Karpas-422 (cell line): Measurements from ENCODE around the gene SRA1. TPM values are rescaled to one million over a fixed set of nuclear protein-coding genes. Genes with fewer than 3 reads are reported as not detected.
"Not testable (repeated sequence)": the region's sequence is repeated elsewhere in the genome, so short reads cannot be mapped to it uniquely, and the experiment has no call there.

Experiments used
- DNase-seq: peaks from one replicate; pipeline ENCODE4 v3.0.0-alpha.2; 2015
- H2AFZ ChIP-seq: fragments of 200-600 bp; sonication (generic); 2 replicates; pipeline ENCODE4 v1.6.1; 2014; ENCODE audit warnings: antibody characterized with exemption, low read length, mixed read lengths
- H3K27ac ChIP-seq: fragments of 200-600 bp; sonication (generic); 2 replicates; pipeline ENCODE4 v1.5.1; 2014; ENCODE audit warnings: mild to moderate bottlenecking, low read length, moderate library complexity
- H3K27me3 ChIP-seq: fragments of 200-600 bp; sonication (generic); 2 replicates; pipeline ENCODE4 v1.6.1; 2014; ENCODE audit warnings: low read length, mixed read lengths
- H3K36me3 ChIP-seq: fragments of 200-600 bp; sonication (generic); 2 replicates; pipeline ENCODE4 v1.6.1; 2014; ENCODE audit warnings: low read length, mixed read lengths; ENCODE audit not compliant: insufficient read depth
- H3K4me1 ChIP-seq: fragments of 200-600 bp; sonication (generic); 2 replicates; pipeline ENCODE4 v1.6.1; 2014; ENCODE audit warnings: mild to moderate bottlenecking, low read length, mixed read lengths
- H3K4me2 ChIP-seq: fragments of 200-600 bp; sonication (generic); 2 replicates; pipeline ENCODE4 v1.6.1; 2014; ENCODE audit warnings: low read length, low read depth, mild to moderate bottlenecking; ENCODE audit not compliant: poor library complexity, severe bottlenecking
- H3K4me3 ChIP-seq: fragments of 200-600 bp; sonication (generic); 2 replicates; pipeline ENCODE4 v1.5.1; 2014; ENCODE audit warnings: mild to moderate bottlenecking, antibody characterized with exemption, low read length, mixed read lengths
- H3K79me2 ChIP-seq: fragments of 200-600 bp; sonication (generic); 2 replicates; pipeline ENCODE4 v1.6.1; 2014; ENCODE audit warnings: mild to moderate bottlenecking, low read length, mixed read lengths
- H3K9ac ChIP-seq: fragments of 200-600 bp; sonication (generic); 2 replicates; pipeline ENCODE4 v1.6.0; 2014; ENCODE audit warnings: low read length
- H3K9me2 ChIP-seq: fragments of 200-600 bp; sonication (generic), shearing (Covaris generic); replicated peaks from 2 replicates; pipeline ENCODE4 v1.6.0; 2014; ENCODE audit warnings: mild to moderate bottlenecking, low read length, moderate library complexity; ENCODE audit not compliant: insufficient read depth
- H3K9me3 ChIP-seq: fragments of 300-700, 200-600 bp; sonication (generic); 2 replicates; pipeline ENCODE4 v1.6.1; 2014; ENCODE audit warnings: low read length, mixed read lengths
- H4K20me1 ChIP-seq: fragments of 200-600 bp; sonication (generic); 2 replicates; pipeline ENCODE4 v1.6.1; 2014; ENCODE audit warnings: mild to moderate bottlenecking, antibody characterized with exemption, low read length, low read depth; ENCODE audit not compliant: insufficient read depth
- total RNA-seq: library from RNA; depleted of rRNA; stranded (reverse); fragments of >200 nt; shearing (Covaris generic); gene quantifications from 2 replicates; pipeline ENCODE4 v1.2.3, GENCODE V29; 2014; ENCODE audit warnings: low replicate concordance

Gene SRA1
- total RNA-seq, 1 experiment from 2014 or later: 27.1 TPM

DNA sequence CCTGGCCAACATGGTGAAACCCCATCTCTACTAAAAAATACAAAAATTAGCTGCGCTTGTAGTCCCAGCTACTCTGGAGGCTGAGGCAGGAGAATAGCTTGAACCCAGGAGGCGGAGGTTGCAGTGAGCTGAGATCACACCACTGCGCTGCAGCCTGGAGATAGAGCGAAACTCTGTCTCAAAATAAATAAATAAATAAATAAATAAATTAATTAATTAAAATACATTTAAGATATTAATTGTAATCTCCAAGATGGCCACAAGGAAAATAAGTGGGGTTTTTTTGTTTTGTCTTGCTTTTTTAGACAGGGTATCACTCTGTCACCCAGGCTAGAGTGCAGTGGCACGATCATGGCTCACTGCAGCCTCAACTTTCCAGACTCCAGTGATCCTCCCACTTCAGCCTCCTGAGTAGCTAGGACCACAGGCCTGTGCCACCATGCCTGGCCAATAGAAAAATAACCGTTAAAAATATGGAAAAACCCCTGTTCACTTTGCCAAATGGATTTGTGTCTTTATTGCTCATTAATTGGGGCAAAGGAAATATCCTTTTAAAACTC, 22.0 kb upstream of the SRA1 start:
- not testable (repeated sequence) for H3K4me3 ChIP-seq, H3K27ac ChIP-seq, H3K9me2 ChIP-seq, H3K9ac ChIP-seq, H3K27me3 ChIP-seq, H4K20me1 ChIP-seq, H3K36me3 ChIP-seq, DNase-seq, H3K4me1 ChIP-seq, H3K9me3 ChIP-seq, H2AFZ ChIP-seq, H3K4me2 ChIP-seq, H3K79me2 ChIP-seq

DNA sequence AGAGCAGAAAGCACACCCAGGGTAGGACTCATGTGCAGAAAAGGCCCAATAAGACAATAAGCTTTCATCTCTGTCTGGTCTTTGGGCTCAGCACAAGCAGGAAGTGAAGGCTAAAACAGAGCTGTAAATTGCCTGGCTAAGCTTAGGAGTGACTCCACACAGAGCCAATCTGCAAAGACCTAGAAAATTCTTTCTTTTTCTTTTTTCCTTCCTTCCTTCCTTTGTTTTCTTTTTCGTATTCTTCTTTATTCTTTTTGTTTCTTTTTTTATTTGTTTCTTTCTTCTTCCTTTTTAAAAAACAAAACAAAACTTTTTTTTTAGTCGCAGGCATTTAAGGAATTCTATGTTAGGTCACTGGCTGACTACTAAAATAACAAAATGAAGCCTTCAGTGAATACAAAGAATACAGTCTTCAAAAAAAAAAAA, 19.5 kb upstream of the SRA1 start:
- DNase-seq: no peak
- H3K9me2 ChIP-seq: no peaks in the 10 kb centered on the region
- no peaks in the 10 kb centered on the region for H4K20me1 ChIP-seq
- no peak overlapping the region for H2AFZ ChIP-seq
- no peaks in the 10 kb centered on the region for H3K9me3 ChIP-seq
- H3K4me2 ChIP-seq: no peak overlapping the region
- no peak overlapping the region for H3K9ac ChIP-seq
- no peaks in the 10 kb centered on the region for H3K36me3 ChIP-seq
- H3K79me2 ChIP-seq: no peaks in the 10 kb centered on the region
- H3K4me3 ChIP-seq: no peak overlapping the region
- H3K27ac ChIP-seq: no peak overlapping the region
- no peaks in the 10 kb centered on the region for H3K27me3 ChIP-seq
- H3K4me1 ChIP-seq: no peaks in the 10 kb centered on the region

DNA sequence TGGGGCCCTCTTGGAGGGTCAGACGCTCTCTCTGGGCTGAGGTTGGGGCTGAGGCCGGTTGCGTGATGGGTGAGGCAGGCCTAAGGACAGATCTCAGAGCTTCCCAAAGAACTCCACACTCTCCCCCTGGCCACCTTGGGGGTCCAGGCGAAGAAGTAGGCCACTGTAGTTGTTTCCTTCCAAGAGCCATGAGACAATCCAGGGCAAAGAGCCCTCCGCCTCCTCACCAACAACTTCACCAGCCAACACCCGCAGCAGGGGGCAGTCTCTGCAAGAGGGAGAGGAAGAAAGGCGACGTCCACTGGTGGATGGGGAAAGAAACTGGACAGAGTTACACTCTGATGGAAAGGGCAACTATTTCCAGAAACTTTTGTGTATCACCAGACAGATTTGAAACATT, 18.0 kb upstream of the SRA1 start:
- H3K4me3 ChIP-seq: no peak overlapping the region
- no peak overlapping the region for H3K27ac ChIP-seq
- H3K9me3 ChIP-seq: no peaks in the 10 kb centered on the region
- no peak overlapping the region for H2AFZ ChIP-seq
- H3K4me1 ChIP-seq: no peaks in the 10 kb centered on the region
- no peaks in the 10 kb centered on the region for H3K79me2 ChIP-seq
- H3K27me3 ChIP-seq: no peaks in the 10 kb centered on the region
- no peaks in the 10 kb centered on the region for H3K36me3 ChIP-seq
- H3K9ac ChIP-seq: no peak overlapping the region
- no peak for DNase-seq
- no peaks in the 10 kb centered on the region for H3K9me2 ChIP-seq
- H3K4me2 ChIP-seq: no peak overlapping the region
- no peaks in the 10 kb centered on the region for H4K20me1 ChIP-seq

DNA sequence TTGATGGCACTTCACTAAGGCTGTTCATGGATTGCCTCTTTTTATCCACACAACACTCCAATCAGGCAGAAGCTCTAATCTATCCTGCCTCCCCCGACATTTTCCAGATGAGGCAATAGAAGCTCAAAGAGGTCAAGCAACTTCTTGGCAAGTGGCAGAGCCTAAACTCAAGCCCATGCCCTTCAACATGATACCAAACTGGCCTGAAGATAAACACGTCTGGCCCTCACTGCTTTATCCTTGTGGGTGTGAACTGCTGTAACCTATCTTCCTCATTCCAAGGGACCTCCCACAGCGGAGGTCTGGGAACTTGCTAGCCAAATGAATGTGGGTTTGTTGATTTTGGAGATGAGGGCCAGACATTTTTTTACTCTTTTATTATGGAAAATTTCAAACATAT, 16.9 kb upstream of the SRA1 start:
- Histone ChIP-seq H3K4me3 (no peak overlapping the region), H3K9me2 (no peaks in the 10 kb centered on the region), H3K4me1 (no peaks in the 10 kb centered on the region), H4K20me1 (no peaks in the 10 kb centered on the region; the same call in 1 of the 2 replicates), H3K9me3 (no peaks in the 10 kb centered on the region), H3K36me3 (no peaks in the 10 kb centered on the region), H3K79me2 (no peaks in the 10 kb centered on the region), H3K4me2 (no peak overlapping the region), H3K27me3 (no peaks in the 10 kb centered on the region), H3K9ac (no peak overlapping the region), H3K27ac (no peak overlapping the region), H2AFZ (no peak overlapping the region)
- DNase-seq: no peak

DNA sequence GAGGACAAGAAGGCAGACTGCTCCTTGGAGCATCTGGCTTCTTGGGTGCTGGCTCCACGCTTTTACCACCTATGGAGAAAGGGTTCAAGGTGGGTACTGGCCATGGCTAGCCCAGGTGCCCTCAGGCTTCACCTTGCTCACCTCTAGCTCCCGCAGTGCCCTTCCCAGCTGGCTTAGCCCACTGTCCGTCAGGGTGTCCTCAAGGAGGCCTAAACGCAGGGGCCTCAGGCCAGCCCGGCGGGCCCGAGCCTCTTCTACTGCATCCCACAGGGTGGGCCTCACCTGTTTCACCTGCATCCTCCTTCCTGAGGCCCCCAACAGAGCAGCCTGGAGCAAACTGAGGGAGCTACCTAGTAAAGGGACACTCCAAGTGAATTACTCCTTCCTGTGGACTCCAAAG, 16.4 kb upstream of the SRA1 start:
- no peak overlapping the region for H3K9ac ChIP-seq
- H3K27me3 ChIP-seq: no peaks in the 10 kb centered on the region
- H3K4me1 ChIP-seq: no peaks in the 10 kb centered on the region
- no peaks in the 10 kb centered on the region for H3K36me3 ChIP-seq
- no peaks in the 10 kb centered on the region for H3K79me2 ChIP-seq
- H3K4me2 ChIP-seq: no peak overlapping the region
- H4K20me1 ChIP-seq: no peaks in the 10 kb centered on the region; the same call in 1 of the 2 replicates
- H3K9me3 ChIP-seq: no peaks in the 10 kb centered on the region
- H3K27ac ChIP-seq: no peak overlapping the region
- no peak for DNase-seq
- no peaks in the 10 kb centered on the region for H3K9me2 ChIP-seq
- H3K4me3 ChIP-seq: no peak overlapping the region
- H2AFZ ChIP-seq: no peak overlapping the region

DNA sequence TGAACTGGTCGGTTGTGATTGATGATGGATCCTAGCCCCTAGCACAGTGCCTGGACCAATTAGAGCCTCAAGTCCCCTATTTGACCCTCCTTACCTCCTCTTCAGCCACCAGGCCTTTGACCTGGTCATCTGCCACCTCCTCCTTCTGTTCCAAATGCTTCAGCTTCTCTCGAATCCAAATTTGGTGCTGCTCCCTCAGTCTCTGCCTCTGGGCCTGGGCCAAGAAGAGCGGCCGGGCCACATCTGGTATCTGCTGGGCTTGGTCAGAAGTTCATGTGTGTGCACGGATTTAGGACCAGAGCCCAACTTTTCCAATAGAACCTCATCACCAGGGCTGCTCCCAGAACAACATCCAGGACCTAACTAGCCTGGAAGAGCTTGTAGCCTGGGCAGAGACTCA, 13.8 kb upstream of the SRA1 start:
- no peaks in the 10 kb centered on the region for H3K9me3 ChIP-seq

DNA sequence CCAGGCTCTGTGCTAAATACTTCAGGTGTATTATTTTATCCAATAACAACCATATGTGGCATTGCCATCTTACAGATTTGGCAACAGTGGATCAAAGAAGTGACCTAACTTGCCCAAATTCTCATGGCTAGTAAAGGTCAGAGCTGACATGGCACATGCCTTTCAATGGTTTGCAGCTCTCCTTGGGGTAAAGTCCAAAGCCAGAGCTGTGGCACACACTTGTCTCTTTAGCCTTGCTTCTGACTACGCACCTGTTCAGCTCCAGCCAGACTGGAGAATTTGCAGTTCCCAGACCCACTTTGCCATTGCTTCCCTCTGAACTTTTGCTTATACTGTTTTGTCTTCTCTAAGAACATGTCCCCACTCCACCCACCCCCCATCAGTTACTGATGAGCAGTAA, 13.2 kb upstream of the SRA1 start:
- H3K79me2 ChIP-seq: peaks cover 14% of the 10 kb centered on the region
- no peak overlapping the region for H3K4me3 ChIP-seq
- H3K4me2 ChIP-seq: no peak overlapping the region
- H3K36me3 ChIP-seq: no peaks in the 10 kb centered on the region
- DNase-seq: no peak
- peaks cover 10% of the 10 kb centered on the region for H3K4me1 ChIP-seq
- H3K9ac ChIP-seq: no peak overlapping the region
- no peak overlapping the region for H2AFZ ChIP-seq
- H4K20me1 ChIP-seq: no peaks in the 10 kb centered on the region; the same call in 1 of the 2 replicates
- no peaks in the 10 kb centered on the region for H3K9me3 ChIP-seq
- H3K27ac ChIP-seq: no peak overlapping the region
- no peaks in the 10 kb centered on the region for H3K9me2 ChIP-seq
- H3K27me3 ChIP-seq: no peaks in the 10 kb centered on the region

More for the DNA sequence above, 13.8 kb upstream of the SRA1 start:
- H3K4me3 ChIP-seq: no peak overlapping the region
- H4K20me1 ChIP-seq: no peaks in the 10 kb centered on the region; the same call in 1 of the 2 replicates
- peaks cover 7% of the 10 kb centered on the region for H3K79me2 ChIP-seq
- H3K27ac ChIP-seq: no peak overlapping the region
- H2AFZ ChIP-seq: no peak overlapping the region
- no peaks in the 10 kb centered on the region for H3K9me2 ChIP-seq
- H3K27me3 ChIP-seq: no peaks in the 10 kb centered on the region
- peaks cover 4% of the 10 kb centered on the region for H3K4me1 ChIP-seq
- H3K4me2 ChIP-seq: no peak overlapping the region
- no peak for DNase-seq
- no peak overlapping the region for H3K9ac ChIP-seq
- H3K36me3 ChIP-seq: no peaks in the 10 kb centered on the region

DNA sequence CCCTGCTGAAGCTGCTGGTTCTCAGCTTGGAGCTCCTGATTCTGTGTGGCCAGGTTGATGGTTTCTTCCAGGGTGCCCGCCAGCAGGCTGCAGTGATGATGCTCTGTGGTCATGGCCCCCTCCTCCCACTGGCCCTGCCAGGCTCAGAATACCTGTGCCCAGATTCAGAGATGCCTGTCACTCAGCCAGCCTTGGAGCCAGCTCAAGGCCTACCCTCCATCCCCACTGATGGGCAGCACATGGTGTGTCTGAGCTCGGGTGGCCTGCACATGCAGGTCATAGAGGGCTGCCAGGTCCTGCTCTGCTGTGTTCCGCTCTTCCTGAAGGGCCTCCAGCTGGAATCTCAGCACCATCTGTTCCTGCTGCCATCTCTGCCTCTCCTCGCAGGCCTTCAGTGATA, 12.8 kb upstream of the SRA1 start:
- Histone ChIP-seq H3K4me3 (no peak overlapping the region), H3K9me3 (no peaks in the 10 kb centered on the region), H3K79me2 (peaks cover 18% of the 10 kb centered on the region), H3K9ac (no peak overlapping the region), H4K20me1 (no peaks in the 10 kb centered on the region; the same call in 1 of the 2 replicates), H3K27ac (no peak overlapping the region), H2AFZ (no peak overlapping the region), H3K27me3 (no peaks in the 10 kb centered on the region), H3K4me1 (peaks cover 13% of the 10 kb centered on the region), H3K9me2 (no peaks in the 10 kb centered on the region), H3K36me3 (no peaks in the 10 kb centered on the region), H3K4me2 (no peak overlapping the region)
- no peak for DNase-seq
